GM18502 (cell line): ENCODE results near the gene STXBP5.

Experiments used
- ATAC-seq: cut with Tn5 transposase; IDR thresholded peaks from one replicate; pipeline ENCODE4 v1.9.1; 2021; ENCODE audit warnings: mild to moderate bottlenecking; ENCODE audit not compliant: unreplicated experiment, poor library complexity

Gene STXBP5

GRCh38 chr6:147407571-147407970, 203.4 kb downstream of the STXBP5 start:
- no peak for ATAC-seq

- no peak for ATAC-seq
These were observed 212.4 kb downstream of the STXBP5 start for GRCh38 chr6:147416622-147417021.

- no peak for ATAC-seq
These were observed 213.7 kb downstream of the STXBP5 start for GRCh38 chr6:147417954-147418353.

- peak; percentile 90 for ATAC-seq
These were observed 214.3 kb downstream of the STXBP5 start for GRCh38 chr6:147418523-147418922.

GRCh38 chr6:147421903-147422302, 217.7 kb downstream of the STXBP5 start:
- ATAC-seq = no peak

- no peak for ATAC-seq
These were observed 218.9 kb downstream of the STXBP5 start for GRCh38 chr6:147423111-147423510.

GRCh38 chr6:147429794-147430193, 225.6 kb downstream of the STXBP5 start:
- ATAC-seq = no peak

- ATAC-seq = no peak
These were observed 226.6 kb downstream of the STXBP5 start for GRCh38 chr6:147430811-147431210.

GRCh38 chr6:147434076-147434475, 229.9 kb downstream of the STXBP5 start:
- no peak for ATAC-seq

- ATAC-seq = no peak
These were observed 230.3 kb downstream of the STXBP5 start for GRCh38 chr6:147434516-147434915.

GRCh38 chr6:147437615-147438014, 233.4 kb downstream of the STXBP5 start:
- ATAC-seq = no peak

- peak; percentile 50 for ATAC-seq
These were observed 234.7 kb downstream of the STXBP5 start for GRCh38 chr6:147438758-147439528.
